Activated CD8-positive, alpha-beta T cell treated with anti-CD3 and anti-CD28 coated beads for 36 hours (primary cell): ENCODE data around the gene YOD1. TPM values are rescaled to one million over a fixed set of nuclear protein-coding genes. Genes with fewer than 3 reads are reported as not detected.

Experiments
- ATAC-seq: fragments of 200-7000 bp; cut with Tn5 transposase; one replicate; pipeline ENCODE4 v1.10.0; 2021; ENCODE audit warnings: mild to moderate bottlenecking, moderate library complexity
- CTCF ChIA-PET: fragments of 350-600 bp; sonication (Branson Sonifier 250); formaldehyde crosslinking; loops from one replicate; lab custom pipeline; 2021; ENCODE audit warnings: antibody characterized with exemption; lab: Charles Lee
- POLR2A ChIA-PET: fragments of 350-600 bp; sonication (Branson Sonifier 250); formaldehyde crosslinking; loops from one replicate; lab custom pipeline; 2021; ENCODE audit warnings: antibody characterized with exemption; lab: Charles Lee
- DNase-seq: peaks from one replicate; pipeline ENCODE4 v3.0.0-alpha.2; 2020
- H3K27ac Mint-ChIP-seq: one replicate; pipeline ENCODE4 v1.8.0; 2021; ENCODE audit warnings: mild to moderate bottlenecking, mixed read lengths
- H3K27me3 Mint-ChIP-seq: one replicate; pipeline ENCODE4 v1.8.0; 2021; ENCODE audit warnings: mixed read lengths
- H3K36me3 Mint-ChIP-seq: one replicate; pipeline ENCODE4 v1.8.0; 2021; ENCODE audit warnings: low read depth, mixed read lengths
- H3K4me1 Mint-ChIP-seq: one replicate; pipeline ENCODE4 v1.8.0; 2021; ENCODE audit warnings: low read depth, mixed read lengths
- H3K4me3 Mint-ChIP-seq: one replicate; pipeline ENCODE4 v1.8.0; 2021; ENCODE audit warnings: mild to moderate bottlenecking, moderate library complexity, mixed read lengths
- H3K9me3 Mint-ChIP-seq: one replicate; pipeline ENCODE4 v1.8.0; 2021; ENCODE audit warnings: mixed read lengths
- CTCF ChIP-seq: fragments of 200-600 bp; IDR thresholded peaks from one replicate; pipeline ENCODE4 v1.8.0; 2022; ENCODE audit warnings: antibody characterized with exemption, mild to moderate bottlenecking
- intact Hi-C: fragments of 100-400 bp; cut with micrococcal nuclease; formaldehyde crosslinking; loops from one replicate; pipeline ENCODE4 v1.10.0; 2022
- total RNA-seq, 2 experiments: library from RNA; stranded (reverse); gene quantifications; one replicate each; pipeline ENCODE4 v1.2.3, GENCODE V29; 2021

The YOD1 gene
- total RNA-seq, 2 experiments from 2014 or later = 7.4 to 7.5 TPM

GRCh38 chr1:207013321-207014085 lies 37.5 kb downstream of the YOD1 start:
- no peak for ATAC-seq

GRCh38 chr1:207010726-207011125 lies 40.3 kb downstream of the YOD1 start:
- ATAC-seq (no peak), DNase-seq (no peak)
- Mint-ChIP-seq H3K4me1 (no peaks in the 10 kb centered on the region), H3K36me3 (no peaks in the 10 kb centered on the region), H3K27ac (no peak overlapping the region), H3K27me3 (peaks cover 11% of the 10 kb centered on the region), H3K4me3 (no peak overlapping the region), H3K9me3 (no peaks in the 10 kb centered on the region)
- POLR2A ChIA-PET = no interaction called here
- CTCF ChIA-PET = interaction anchor here (0.9 to 1.1 kb wide), 2 partner anchors 19 to 489 kb away, joined by 3 read pairs; no protein-coding TSS in a partner anchor
- no peak for TF ChIP-seq CTCF
- intact Hi-C loops = no loop called here

More at GRCh38 chr1:207013321-207014085, 37.5 kb downstream of the YOD1 start:
- no peak overlapping the region for H3K4me3 Mint-ChIP-seq
- ChIA-PET CTCF (interaction anchor here (1.1 to 3.7 kb wide), 3 partner anchors 9 to 78 kb away, joined by 3 to 26 read pairs (median 12); no protein-coding TSS in a partner anchor), POLR2A (no interaction called here)
- H3K27me3 Mint-ChIP-seq = peaks cover 12% of the 10 kb centered on the region
- DNase-seq = no peak
- H3K36me3 Mint-ChIP-seq = no peaks in the 10 kb centered on the region
- intact Hi-C loops = no loop called here
- TF ChIP-seq CTCF = no peak
- H3K27ac Mint-ChIP-seq = no peak overlapping the region
- H3K4me1 Mint-ChIP-seq = peaks cover 3% of the 10 kb centered on the region
- no peaks in the 10 kb centered on the region for H3K9me3 Mint-ChIP-seq

GRCh38 chr1:207009945-207010344 lies 41.1 kb downstream of the YOD1 start:
- TF ChIP-seq CTCF = no peak
- ATAC-seq = no peak

GRCh38 chr1:207009182-207009850 lies 41.7 kb downstream of the YOD1 start:
- Mint-ChIP-seq H3K27ac (no peak overlapping the region), H3K27me3 (peaks cover 13% of the 10 kb centered on the region), H3K4me1 (no peaks in the 10 kb centered on the region), H3K36me3 (no peaks in the 10 kb centered on the region), H3K4me3 (no peak overlapping the region), H3K9me3 (no peaks in the 10 kb centered on the region)
- ChIA-PET POLR2A (no interaction called here), CTCF (no interaction called here)
- ATAC-seq (no peak), DNase-seq (no peak)
- TF ChIP-seq CTCF = no peak
- intact Hi-C loops = no loop called here

More at GRCh38 chr1:207009945-207010344, 41.1 kb downstream of the YOD1 start:
- no peaks in the 10 kb centered on the region for H3K9me3 Mint-ChIP-seq
- intact Hi-C loops = no loop called here
- peaks cover 13% of the 10 kb centered on the region for H3K27me3 Mint-ChIP-seq
- no peak overlapping the region for H3K4me3 Mint-ChIP-seq
- no peaks in the 10 kb centered on the region for H3K4me1 Mint-ChIP-seq
- no peak for DNase-seq
- CTCF ChIA-PET = no interaction called here
- no peak overlapping the region for H3K27ac Mint-ChIP-seq
- POLR2A ChIA-PET = no interaction called here
- no peaks in the 10 kb centered on the region for H3K36me3 Mint-ChIP-seq
